ENCODE results near the gene SPAG6. TPM values are rescaled to one million over a fixed set of nuclear protein-coding genes. Genes with fewer than 3 reads are reported as not detected.

Gene SPAG6
- polyA plus RNA-seq, 3 donors = 0.11 to 0.13 TPM; not detected in 1

- Mint-ChIP-seq H3K27me3 (ENCODE audit: low read depth in 3 of 3) (no peaks in the 10 kb centered on the region), H3K4me3 (no peak overlapping the region), H3K9me3 (peaks cover 0 to 2% (median 0%) of the 10 kb centered on the region in 7 donors), H3K4me1 (peaks cover 21% of the 10 kb centered on the region), H3K27ac (peak overlapping the region in 1 of 7 donors; percentile 1), H3K36me3 (no peaks in the 10 kb centered on the region)
- Histone ChIP-seq H3K9ac (ENCODE audit: insufficient read depth, low read length, poor library complexity, severe bottlenecking) (no peak overlapping the region), H3K27ac (ENCODE audit: low read depth in 1 of 2, low read length in 2 of 2) (no peak overlapping the region), H3K4me3 (replicated peaks in 1 of 3; ENCODE audit: low read depth in 2 of 3, low read length in 3 of 3) (no peak overlapping the region), H3K4me1 (ENCODE audit: control insufficient read depth in 1 of 2, insufficient read depth in 2 of 2, low read length in 2 of 2) (peaks cover 14 to 19% of the 10 kb centered on the region in 2 donors), H3K27me3 (ENCODE audit: control insufficient read depth in 2 of 2, insufficient read depth in 2 of 2, low read length in 2 of 2) (no peaks in the 10 kb centered on the region), H3K9me3 (replicated peaks in 1 of 2; ENCODE audit: control insufficient read depth in 1 of 2, insufficient read depth in 1 of 2, low read length in 2 of 2) (no peaks in the 10 kb centered on the region), H3K4me2 (replicated peaks; ENCODE audit: extremely low read depth, low read length, poor library complexity, severe bottlenecking) (no peak overlapping the region), H4K20me1 (ENCODE audit: insufficient read depth, low read length) (no peaks in the 10 kb centered on the region), H2AFZ (ENCODE audit: insufficient read depth, low read depth, low read length, poor library complexity, severe bottlenecking) (no peak overlapping the region), H3K36me3 (replicated peaks in 1 of 2; ENCODE audit: control insufficient read depth in 1 of 2, insufficient read depth in 2 of 2, low read length in 2 of 2) (no peaks in the 10 kb centered on the region), H3K79me2 (ENCODE audit: insufficient read depth, low read length) (no peaks in the 10 kb centered on the region)
- WGBS (ENCODE audit: insufficient coverage) = 100% methylated on average over 4 of the region's 9 CpGs
- TF ChIP-seq, protein P1, sequence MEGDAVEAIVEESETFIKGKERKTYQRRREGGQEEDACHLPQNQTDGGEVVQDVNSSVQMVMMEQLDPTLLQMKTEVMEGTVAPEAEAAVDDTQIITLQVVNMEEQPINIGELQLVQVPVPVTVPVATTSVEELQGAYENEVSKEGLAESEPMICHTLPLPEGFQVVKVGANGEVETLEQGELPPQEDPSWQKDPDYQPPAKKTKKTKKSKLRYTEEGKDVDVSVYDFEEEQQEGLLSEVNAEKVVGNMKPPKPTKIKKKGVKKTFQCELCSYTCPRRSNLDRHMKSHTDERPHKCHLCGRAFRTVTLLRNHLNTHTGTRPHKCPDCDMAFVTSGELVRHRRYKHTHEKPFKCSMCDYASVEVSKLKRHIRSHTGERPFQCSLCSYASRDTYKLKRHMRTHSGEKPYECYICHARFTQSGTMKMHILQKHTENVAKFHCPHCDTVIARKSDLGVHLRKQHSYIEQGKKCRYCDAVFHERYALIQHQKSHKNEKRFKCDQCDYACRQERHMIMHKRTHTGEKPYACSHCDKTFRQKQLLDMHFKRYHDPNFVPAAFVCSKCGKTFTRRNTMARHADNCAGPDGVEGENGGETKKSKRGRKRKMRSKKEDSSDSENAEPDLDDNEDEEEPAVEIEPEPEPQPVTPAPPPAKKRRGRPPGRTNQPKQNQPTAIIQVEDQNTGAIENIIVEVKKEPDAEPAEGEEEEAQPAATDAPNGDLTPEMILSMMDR (IDR thresholded peaks at IDR 0.05) = no peak
- no peak for DNase-seq
- intact Hi-C loops (cut with micrococcal nuclease) = loop anchor here (10.0 kb wide), 1 partner anchor 62 kb away; no protein-coding TSS in a partner anchor
Measured at GRCh38 chr10:22372917-22373316, 27.6 kb downstream of the SPAG6 start.

DNA sequence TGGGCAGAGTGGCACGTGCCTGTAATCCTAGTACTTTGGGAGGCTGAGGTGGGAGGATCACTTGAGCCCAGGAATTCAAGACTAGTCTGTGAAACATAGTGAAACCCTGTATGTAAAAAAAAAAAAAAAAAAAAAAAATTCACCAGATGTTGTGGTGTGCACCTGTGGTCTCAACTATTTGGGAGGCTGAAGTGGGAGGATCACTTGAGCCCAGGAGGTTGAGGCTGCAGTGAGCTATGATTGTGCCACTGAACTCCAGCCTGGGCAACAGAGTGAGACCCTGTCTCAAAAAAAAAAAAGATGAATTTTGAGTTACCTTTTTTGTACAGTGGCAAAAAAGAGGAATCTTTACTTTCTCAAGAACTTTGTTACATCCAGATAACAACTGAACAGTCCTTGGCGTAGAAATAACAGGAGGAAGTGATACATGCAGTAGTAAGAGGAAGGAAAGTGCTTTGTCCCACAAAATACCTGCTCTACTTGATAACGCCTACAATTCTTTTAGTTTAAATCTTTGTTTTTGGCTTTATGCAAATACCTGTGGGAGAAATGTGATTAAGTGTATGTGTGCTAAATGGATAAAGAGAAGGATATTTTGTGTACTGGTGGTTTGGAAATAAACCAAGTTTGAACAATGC is 29.3 kb downstream of the SPAG6 start:
- peak overlapping the region in 1 of 7 donors; percentile 25 for H3K27ac Mint-ChIP-seq
- no peaks in the 10 kb centered on the region for H3K36me3 Mint-ChIP-seq
- Histone ChIP-seq H3K4me1 (ENCODE audit: control insufficient read depth in 1 of 2, insufficient read depth in 2 of 2, low read length in 2 of 2) (peaks cover 6 to 9% of the 10 kb centered on the region in 2 donors), H3K27ac (ENCODE audit: low read depth in 1 of 2, low read length in 2 of 2) (no peak overlapping the region), H3K36me3 (replicated peaks in 1 of 2; ENCODE audit: control insufficient read depth in 1 of 2, insufficient read depth in 2 of 2, low read length in 2 of 2) (no peaks in the 10 kb centered on the region), H3K9me3 (replicated peaks in 1 of 2; ENCODE audit: control insufficient read depth in 1 of 2, insufficient read depth in 1 of 2, low read length in 2 of 2) (no peaks in the 10 kb centered on the region), H4K20me1 (ENCODE audit: insufficient read depth, low read length) (no peaks in the 10 kb centered on the region), H3K4me2 (replicated peaks; ENCODE audit: extremely low read depth, low read length, poor library complexity, severe bottlenecking) (no peak overlapping the region), H2AFZ (ENCODE audit: insufficient read depth, low read depth, low read length, poor library complexity, severe bottlenecking) (no peak overlapping the region), H3K27me3 (ENCODE audit: control insufficient read depth in 2 of 2, insufficient read depth in 2 of 2, low read length in 2 of 2) (no peaks in the 10 kb centered on the region), H3K79me2 (ENCODE audit: insufficient read depth, low read length) (no peaks in the 10 kb centered on the region), H3K4me3 (replicated peaks in 1 of 3; ENCODE audit: low read depth in 2 of 3, low read length in 3 of 3) (no peak overlapping the region), H3K9ac (ENCODE audit: insufficient read depth, low read length, poor library complexity, severe bottlenecking) (no peak overlapping the region)
- peak in 2 of 3 donors; percentile 13 to 28 for DNase-seq
- intact Hi-C loops (cut with micrococcal nuclease) = loop anchor here (10.0 kb wide), 1 partner anchor 60 kb away; no protein-coding TSS in a partner anchor
- TF ChIP-seq, protein P1 (IDR thresholded peaks at IDR 0.05) = no peak
- no CpG with 5 or more reads among the region's 3 CpGs for WGBS (ENCODE audit: insufficient coverage)
- H3K27me3 Mint-ChIP-seq (ENCODE audit: low read depth in 3 of 3) = peaks cover 0 to 1% (median 0%) of the 10 kb centered on the region in 3 donors
- peaks cover 11% of the 10 kb centered on the region for H3K4me1 Mint-ChIP-seq
- peaks cover 0 to 2% (median 0%) of the 10 kb centered on the region in 7 donors for H3K9me3 Mint-ChIP-seq
- H3K4me3 Mint-ChIP-seq = no peak overlapping the region

Measured in CD14-positive monocyte (primary cell).